Measurements from ENCODE around the gene TBC1D30. TPM values are rescaled to one million over a fixed set of nuclear protein-coding genes. Genes with fewer than 3 reads are reported as not detected.

The TBC1D30 gene
- total RNA-seq, 2 experiments from 2014 or later, result 0.28 to 0.49 TPM

DNA sequence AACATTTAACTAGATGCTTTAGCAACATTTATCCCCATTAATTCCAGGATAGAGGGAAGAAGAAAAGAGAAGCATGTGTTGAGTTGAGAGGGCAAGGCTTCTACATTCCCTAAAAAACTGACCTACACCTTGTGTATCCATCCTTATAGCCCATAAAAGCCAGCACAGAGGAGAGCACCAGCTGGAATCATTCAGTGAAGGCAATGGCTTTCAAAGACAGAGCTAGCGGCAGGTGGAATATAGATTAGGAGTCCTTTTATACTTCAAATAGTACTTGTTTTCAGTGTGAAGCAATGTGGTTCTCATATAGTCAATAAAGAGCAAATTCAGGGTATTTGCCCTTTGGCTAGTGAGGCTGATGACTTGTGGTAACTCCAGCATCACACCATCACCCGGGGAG lies 94.4 kb downstream of the TBC1D30 start:
- Mint-ChIP-seq H3K27me3 (peaks cover 36% of the 10 kb centered on the region), H3K36me3 (ENCODE audit: low read depth) (no peaks in the 10 kb centered on the region), H3K4me1 (ENCODE audit: low read depth) (no peaks in the 10 kb centered on the region), H3K27ac (no peak overlapping the region), H3K9me3 (no peaks in the 10 kb centered on the region), H3K4me3 (no peak overlapping the region)
- Histone ChIP-seq H3K4me3 (ENCODE audit: low read length) (no peak overlapping the region), H3K27me3 (ENCODE audit: control insufficient read depth in 1 of 2, insufficient read depth in 2 of 2, low read length in 2 of 2) (peaks cover 0 to 3% of the 10 kb centered on the region in 2 experiments), H3K27ac (ENCODE audit: low read depth in 1 of 2, low read length in 2 of 2) (no peak overlapping the region), H3K9me3 (ENCODE audit: control insufficient read depth in 1 of 2, insufficient read depth in 1 of 2, low read length in 2 of 2) (no peaks in the 10 kb centered on the region), H3K36me3 (ENCODE audit: insufficient read depth, low read length) (no peaks in the 10 kb centered on the region), H3K4me1 (ENCODE audit: insufficient read depth, low read length) (no peaks in the 10 kb centered on the region)
- ATAC-seq (ENCODE audit: poor library complexity) (no peak), DNase-seq (no peak)
- TF ChIP-seq CTCF (IDR thresholded peaks at IDR 0.05), result no peak
- ChIA-PET POLR2A (no interaction called here), CTCF (no interaction called here)
- intact Hi-C loops (cut with DNase I, micrococcal nuclease), result no loop called here

DNA sequence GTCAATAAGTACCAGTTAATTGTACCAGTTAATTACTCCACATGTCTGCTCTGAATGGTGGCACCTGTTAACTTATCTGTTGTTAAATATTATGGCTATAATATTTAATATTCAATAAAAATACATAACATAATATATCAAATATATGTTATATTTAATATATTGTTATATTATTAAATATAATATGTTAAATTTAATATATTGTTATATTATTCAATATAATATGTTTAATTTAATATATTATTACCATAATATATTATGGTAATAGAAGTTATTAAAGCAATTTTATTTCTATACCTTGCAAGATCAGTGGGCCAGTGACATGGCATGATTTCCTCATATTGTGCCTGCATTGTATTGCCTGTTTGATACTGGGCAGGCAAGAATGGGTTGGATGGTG lies 98.4 kb downstream of the TBC1D30 start:
- POLR2A ChIA-PET, result no interaction called here
- Histone ChIP-seq H3K27ac (ENCODE audit: low read depth in 1 of 2, low read length in 2 of 2) (no peak overlapping the region), H3K36me3 (ENCODE audit: insufficient read depth, low read length) (no peaks in the 10 kb centered on the region), H3K27me3 (ENCODE audit: control insufficient read depth in 1 of 2, insufficient read depth in 2 of 2, low read length in 2 of 2) (peaks cover 0 to 3% of the 10 kb centered on the region in 2 experiments), H3K4me1 (ENCODE audit: insufficient read depth, low read length) (no peaks in the 10 kb centered on the region), H3K4me3 (ENCODE audit: low read length) (no peak overlapping the region), H3K9me3 (ENCODE audit: control insufficient read depth in 1 of 2, insufficient read depth in 1 of 2, low read length in 2 of 2) (no peaks in the 10 kb centered on the region)
- intact Hi-C loops (cut with DNase I, micrococcal nuclease), result no loop called here
- no peak overlapping the region for H3K4me3 Mint-ChIP-seq
- ATAC-seq (ENCODE audit: poor library complexity) (no peak), DNase-seq (no peak)
- H3K36me3 Mint-ChIP-seq (ENCODE audit: low read depth), result no peaks in the 10 kb centered on the region
- H3K9me3 Mint-ChIP-seq, result no peaks in the 10 kb centered on the region
- H3K4me1 Mint-ChIP-seq (ENCODE audit: low read depth), result no peaks in the 10 kb centered on the region
- CTCF ChIA-PET, result no interaction called here
- no peak for TF ChIP-seq CTCF (IDR thresholded peaks at IDR 0.05)
- H3K27me3 Mint-ChIP-seq, result peaks cover 40% of the 10 kb centered on the region
- H3K27ac Mint-ChIP-seq, result no peak overlapping the region

DNA sequence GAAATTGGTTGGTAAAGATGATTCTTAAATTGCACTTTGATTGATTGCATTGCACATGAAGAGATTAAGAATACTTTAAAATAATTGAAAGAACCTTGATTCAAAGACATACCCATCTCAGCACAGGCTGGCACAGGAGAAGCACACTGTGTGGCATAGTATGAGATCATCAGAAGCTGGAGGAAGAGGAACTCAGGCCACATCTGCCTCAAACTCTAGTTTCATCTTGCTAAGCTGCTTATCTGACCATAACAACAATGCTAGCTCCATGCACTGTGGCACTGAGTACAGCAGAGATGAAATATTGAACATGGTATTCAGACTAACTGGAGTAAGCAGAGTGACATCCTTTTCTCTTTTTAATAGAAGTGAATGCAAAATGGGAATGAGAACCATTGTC lies 99.1 kb downstream of the TBC1D30 start:
- H3K27ac Mint-ChIP-seq, result no peak overlapping the region
- ChIA-PET POLR2A (no interaction called here), CTCF (no interaction called here)
- Histone ChIP-seq H3K27me3 (ENCODE audit: control insufficient read depth in 1 of 2, insufficient read depth in 2 of 2, low read length in 2 of 2) (peaks cover 0 to 3% of the 10 kb centered on the region in 2 experiments), H3K36me3 (ENCODE audit: insufficient read depth, low read length) (no peaks in the 10 kb centered on the region), H3K9me3 (ENCODE audit: control insufficient read depth in 1 of 2, insufficient read depth in 1 of 2, low read length in 2 of 2) (no peaks in the 10 kb centered on the region), H3K4me3 (ENCODE audit: low read length) (no peak overlapping the region), H3K27ac (ENCODE audit: low read depth in 1 of 2, low read length in 2 of 2) (no peak overlapping the region), H3K4me1 (ENCODE audit: insufficient read depth, low read length) (no peaks in the 10 kb centered on the region)
- no peaks in the 10 kb centered on the region for H3K9me3 Mint-ChIP-seq
- H3K4me1 Mint-ChIP-seq (ENCODE audit: low read depth), result no peaks in the 10 kb centered on the region
- no peak for DNase-seq
- ATAC-seq (ENCODE audit: poor library complexity), result no peak
- H3K27me3 Mint-ChIP-seq, result peaks cover 39% of the 10 kb centered on the region
- intact Hi-C loops (cut with DNase I, micrococcal nuclease), result no loop called here
- H3K36me3 Mint-ChIP-seq (ENCODE audit: low read depth), result no peaks in the 10 kb centered on the region
- H3K4me3 Mint-ChIP-seq, result no peak overlapping the region
- TF ChIP-seq CTCF (IDR thresholded peaks at IDR 0.05), result no peak

Other genes with a start within 250 kb of the TBC1D30 start
- 100 to 1,000 TPM; 118 to 127 TPM for gene RASSF3, start 214.2 kb upstream of the TBC1D30 start, total RNA-seq
- gene GNS, start 65.2 kb upstream of the TBC1D30 start, total RNA-seq, result 10 to 100 TPM in 1 of 2 experiments, 1 to 10 TPM in 1; 8.7 to 10.0 TPM

Data from CD4-positive, alpha-beta T cell (primary cell).